HepG2 (cell line): ENCODE data around the gene RAP2C. TPM values are rescaled to one million over a fixed set of nuclear protein-coding genes. Genes with fewer than 3 reads are reported as not detected.

ENCODE experiments used
- ATAC-seq: fragments of 200-7000 bp; cut with Tn5 transposase; 3 replicates; pipeline ENCODE4 v1.9.1; 2020; ENCODE audit warnings: mild to moderate bottlenecking, moderate library complexity
- BruUV-seq: library from RNA; stranded (reverse); fragments of 400-500 nt; replicated peaks from 2 replicates; lab custom pipeline; 2021; lab: Mats Ljungman, UMichigan
- CTCF ChIA-PET: fragments of 300-600 bp; formaldehyde crosslinking; extraction: SDS; loops from one replicate; lab custom pipeline; 2021; ENCODE audit warnings: low total read pairs, inconsistent platforms, low intra/inter-chr PET ratio; lab: Yijun Ruan, JAX
- POLR2A ChIA-PET: fragments of 350-600 bp; sonication (Branson Sonifier 250); formaldehyde crosslinking; loops from one replicate; lab custom pipeline; 2020; ENCODE audit warnings: antibody characterized with exemption, inconsistent platforms; lab: Yijun Ruan, JAX
- DNase-seq: peaks from one replicate; pipeline ENCODE4 v3.0.0-alpha.2; 2015; ENCODE audit warnings: low spot score
- FAIRE-seq: peaks from 3 replicates; lab custom pipeline; 2011; peaks lifted over from hg19 to GRCh38; lab: Jason Lieb, UNC
- H2AFZ ChIP-seq: one replicate; pipeline ENCODE4 v1.6.1; 2011; ENCODE audit warnings: low read length, inconsistent platforms
- H3K27ac ChIP-seq: fragments of 300-600 bp; 3 replicates; pipeline ENCODE4 v1.8.0; 2011; ENCODE audit warnings: mixed run types, mild to moderate bottlenecking, mixed read lengths, low read length, inconsistent platforms; ENCODE audit not compliant: insufficient read depth; ENCODE audit errors: extremely low read length
- H3K27me3 ChIP-seq, 2 experiments: fragments of 200-600 bp in 1 of 2; 2 replicates in 1 of 2; 3 replicates in 1 of 2; pipeline versions ENCODE4 v1.6.0 to v1.8.0; 2011; ENCODE audit warnings: low read length in 2 of 2, mild to moderate bottlenecking in 2 of 2, moderate library complexity in 2 of 2, inconsistent platforms in 1 of 2; ENCODE audit not compliant: insufficient read depth in 2 of 2, control insufficient read depth in 1 of 2
- H3K36me3 ChIP-seq, 2 experiments: fragments of 200-600 bp in 1 of 2; replicated peaks in 1 of 2; 2 replicates in 1 of 2; 3 replicates in 1 of 2; pipeline versions ENCODE4 v1.5.1 to v1.8.0; 2011; ENCODE audit warnings: low read length in 2 of 2, inconsistent platforms in 1 of 2; ENCODE audit not compliant: insufficient read depth in 2 of 2, control insufficient read depth in 1 of 2
- H3K4me1 ChIP-seq: 2 replicates; pipeline ENCODE4 v1.5.1; 2012; ENCODE audit warnings: low read length, inconsistent platforms; ENCODE audit not compliant: insufficient read depth
- H3K4me2 ChIP-seq: 2 replicates; pipeline ENCODE4 v1.6.0; 2011; ENCODE audit warnings: low read depth, low read length, inconsistent platforms
- H3K4me3 ChIP-seq, 3 experiments: fragments of 200-600 bp in 1 of 3; sonication (generic), shearing (Covaris generic) in 1 of 3; replicated peaks in 1 of 3; 2 replicates each; pipeline ENCODE4 v1.5.1; 2011 to 2016; ENCODE audit warnings: low read length in 3 of 3, inconsistent platforms in 2 of 3, low read depth in 2 of 3, mild to moderate bottlenecking in 2 of 3, control low read depth in 1 of 3, mixed read lengths in 1 of 3; ENCODE audit not compliant: insufficient read depth in 1 of 3
- H3K79me2 ChIP-seq: one replicate; pipeline ENCODE4 v1.6.1; 2011; ENCODE audit warnings: low read length, inconsistent platforms; ENCODE audit not compliant: insufficient read depth
- H3K9ac ChIP-seq: 2 replicates; pipeline ENCODE4 v1.6.0; 2011; ENCODE audit warnings: mild to moderate bottlenecking, low read depth, low read length, inconsistent platforms; ENCODE audit not compliant: insufficient read depth
- H3K9me3 ChIP-seq: 2 replicates; pipeline ENCODE4 v1.5.1; 2012; ENCODE audit warnings: mild to moderate bottlenecking, low read length
- H4K20me1 ChIP-seq: 2 replicates; pipeline ENCODE4 v1.6.0; 2011; ENCODE audit warnings: inconsistent platforms, mild to moderate bottlenecking, low read length, moderate library complexity; ENCODE audit not compliant: insufficient read depth
- AHDC1 ChIP-seq: sonication (generic); formaldehyde crosslinking; IDR thresholded peaks from 2 replicates; pipeline ENCODE4 v1.5.1; 2020; ENCODE audit warnings: mild to moderate bottlenecking, missing genetic modification reagents, borderline replicate concordance
- HMGA1 ChIP-seq: sonication (generic); formaldehyde crosslinking; conservative IDR thresholded peaks from 2 replicates; pipeline ENCODE4 v1.4.0; 2020; ENCODE audit warnings: missing genetic modification reagents
- KAT8 ChIP-seq: IDR thresholded peaks from 2 replicates; pipeline ENCODE4 v1.6.1; 2016; ENCODE audit warnings: missing genetic modification reagents, missing compliant biosample characterization
- MTA3 ChIP-seq: sonication (generic); formaldehyde crosslinking; IDR thresholded peaks from 2 replicates; pipeline ENCODE4 v1.4.0; 2020; ENCODE audit warnings: missing genetic modification reagents
- MXD4 ChIP-seq: IDR thresholded peaks from 2 replicates; pipeline ENCODE4 v1.6.1; 2016; ENCODE audit warnings: mild to moderate bottlenecking, missing biosample characterization, missing genetic modification reagents
- SATB2 ChIP-seq: sonication (generic); formaldehyde crosslinking; IDR thresholded peaks from 2 replicates; pipeline ENCODE4 v1.5.0; 2020; ENCODE audit warnings: missing genetic modification reagents
- ZNF761 ChIP-seq: sonication (generic); formaldehyde crosslinking; conservative IDR thresholded peaks from 2 replicates; pipeline ENCODE4 v1.4.0; 2020; ENCODE audit warnings: mild to moderate bottlenecking, missing genetic modification reagents
- WGBS: methylation state at CpG from one replicate; pipeline ENCODE4 v1.1.6; 2017; ENCODE audit warnings: low lambda C conversion rate; 5-methylcytosine and 5-hydroxymethylcytosine counted together
- in situ Hi-C: cut with HindIII; loops from 2 replicates; pipeline ENCODE4 v1.10.0; 2017; ENCODE audit warnings: low pct_unique_long_range_greater_than_20kb; ENCODE audit not compliant: extremely low pct_ligation_motif_present
- intact Hi-C: fragments of 100-400 bp; cut with micrococcal nuclease; formaldehyde crosslinking; loops from one replicate; pipeline ENCODE4 v1.10.0; 2022; ENCODE audit not compliant: unreplicated experiment
- polyA plus RNA-seq, 8 experiments: library from polyadenylated mRNA; depleted of rRNA in 3 of 8; stranded (reverse) in 7 of 8; unstranded in 1 of 8; fragments of >200 nt; fragmentation: Illumina TruSeq in 4 of 8; extraction: Trizol in 4 of 8; gene quantifications; 2 replicates each; pipeline versions ENCODE4 v1.2.1 to v1.2.3, GENCODE V29; 2011 to 2016; ENCODE audit warnings: low read depth in 4 of 8, missing spikeins in 1 of 8, mixed read lengths in 1 of 8; ENCODE audit not compliant: insufficient read depth in 1 of 8
- total RNA-seq, 5 experiments: library from RNA; depleted of rRNA; stranded (reverse); fragments of >200 nt; fragmentation: Illumina TruSeq; extraction: Trizol; gene quantifications; 2 replicates each; pipeline ENCODE4 v1.2.3, GENCODE V29; 2016; ENCODE audit warnings: low read depth in 1 of 5
- TF ChIP-seq, protein P1 (sequence below): sonication (generic); formaldehyde crosslinking; IDR thresholded peaks from 2 replicates; pipeline ENCODE4 v1.9.0; 2021; ENCODE audit warnings: missing genetic modification reagents, mild to moderate bottlenecking, borderline replicate concordance

The RAP2C gene
- total and polyA plus RNA-seq, 2 of the 13 experiments (the other 11 are each of a cell fraction or from before 2014, with no cell fraction given): 8.0 to 28.5 TPM

- no peak for TF ChIP-seq AHDC1
- TF ChIP-seq, protein P1, sequence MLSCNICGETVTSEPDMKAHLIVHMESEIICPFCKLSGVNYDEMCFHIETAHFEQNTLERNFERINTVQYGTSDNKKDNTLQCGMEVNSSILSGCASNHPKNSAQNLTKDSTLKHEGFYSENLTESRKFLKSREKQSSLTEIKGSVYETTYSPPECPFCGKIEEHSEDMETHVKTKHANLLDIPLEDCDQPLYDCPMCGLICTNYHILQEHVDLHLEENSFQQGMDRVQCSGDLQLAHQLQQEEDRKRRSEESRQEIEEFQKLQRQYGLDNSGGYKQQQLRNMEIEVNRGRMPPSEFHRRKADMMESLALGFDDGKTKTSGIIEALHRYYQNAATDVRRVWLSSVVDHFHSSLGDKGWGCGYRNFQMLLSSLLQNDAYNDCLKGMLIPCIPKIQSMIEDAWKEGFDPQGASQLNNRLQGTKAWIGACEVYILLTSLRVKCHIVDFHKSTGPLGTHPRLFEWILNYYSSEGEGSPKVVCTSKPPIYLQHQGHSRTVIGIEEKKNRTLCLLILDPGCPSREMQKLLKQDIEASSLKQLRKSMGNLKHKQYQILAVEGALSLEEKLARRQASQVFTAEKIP (CRISPR knock-in tag): no peak
- TF ChIP-seq ZNF761 (CRISPR knock-in tag): no peak
- TF ChIP-seq MXD4: no peak
These were observed 37.9 kb upstream of the RAP2C start (continued) for GRCh38 chrX:132257116-132257515.

DNA sequence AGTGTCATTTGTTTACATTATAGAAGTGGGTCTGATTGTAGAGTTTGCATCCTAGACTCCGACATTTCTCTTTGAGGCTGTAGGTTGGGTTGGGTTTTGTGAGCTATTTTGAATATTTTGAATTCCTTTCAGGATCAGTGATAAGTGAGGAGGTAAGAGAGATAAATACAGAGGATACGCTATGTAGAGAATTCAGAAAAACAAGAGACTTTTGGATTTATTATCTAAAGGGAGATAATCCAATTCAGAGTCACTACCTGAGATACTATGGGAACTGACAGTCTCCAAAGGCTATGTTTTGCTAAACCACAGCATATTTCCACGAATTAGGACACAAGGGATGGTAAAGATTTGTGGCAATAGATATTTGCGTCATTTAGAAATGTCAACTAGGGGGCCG lies 16.9 kb upstream of the RAP2C start:
- Histone ChIP-seq H3K27me3 (no peaks in the 10 kb centered on the region), H3K36me3 (no peaks in the 10 kb centered on the region), H3K4me2 (no peak overlapping the region), H4K20me1 (no peaks in the 10 kb centered on the region), H3K9me3 (no peaks in the 10 kb centered on the region), H3K4me3 (no peak overlapping the region), H3K27ac (no peak overlapping the region), H3K4me1 (no peaks in the 10 kb centered on the region), H2AFZ (no peak overlapping the region), H3K79me2 (no peaks in the 10 kb centered on the region), H3K9ac (no peak overlapping the region)
- ATAC-seq (no peak), FAIRE-seq (no peak), DNase-seq (no peak)
- WGBS: 96% methylated on average over 5 of the region's 5 CpGs
- in situ Hi-C loops (no loop called here), intact Hi-C loops (no loop called here)
- ChIA-PET POLR2A (no interaction called here), CTCF (no interaction called here)
- TF ChIP-seq KAT8 (CRISPR knock-in tag) (no peak), HMGA1 (CRISPR knock-in tag) (no peak), SATB2 (CRISPR knock-in tag) (no peak), MTA3 (CRISPR knock-in tag) (no peak)
- BruUV-seq: no TSS peak
